Sigmoid colon (tissue), 7 donors: ENCODE data around the gene TMEM258. TPM values are rescaled to one million over a fixed set of nuclear protein-coding genes. Genes with fewer than 3 reads are reported as not detected.

Experiments
- DNase-seq: peaks from one replicate; pipeline ENCODE4 v3.0.0-alpha.2; 2019
- H3K27ac ChIP-seq, 4 donors: fragments of 200-600 bp; sonication (generic); one replicate each; pipeline ENCODE4 v1.5.1; 2016 to 2019; ENCODE audit warnings: mild to moderate bottlenecking in 1 of 4
- H3K27me3 ChIP-seq, 3 donors: fragments of 200-600 bp; sonication (generic); one replicate each; pipeline ENCODE4 v1.5.1; 2019; ENCODE audit warnings: mild to moderate bottlenecking in 1 of 3
- H3K36me3 ChIP-seq, 4 donors: fragments of 200-600 bp; sonication (generic); one replicate each; pipeline ENCODE4 v1.5.1; 2016 to 2019
- H3K4me1 ChIP-seq, 4 donors: fragments of 200-600 bp; sonication (generic); one replicate each; pipeline ENCODE4 v1.5.1; 2017 to 2019
- H3K4me3 ChIP-seq, 4 donors: fragments of 200-600 bp; sonication (generic); one replicate each; pipeline ENCODE4 v1.5.1; 2017 to 2019; ENCODE audit warnings: mild to moderate bottlenecking in 2 of 4, moderate library complexity in 1 of 4
- H3K9me3 ChIP-seq, 4 donors: fragments of 200-600 bp in 3 of 4; sonication (generic) in 3 of 4; one replicate each; pipeline versions ENCODE4 v1.5.1 to v1.6.1; 2013 to 2019
- EP300 ChIP-seq, 4 donors: sonication (generic); formaldehyde crosslinking; IDR thresholded peaks; one replicate each; pipeline ENCODE4 v1.6.1; 2017; ENCODE audit warnings: antibody characterized with exemption in 4 of 4
- POLR2A ChIP-seq, 2 donors: fragments of 450-650 bp; IDR thresholded peaks; one replicate each; pipeline ENCODE4 v1.6.1; 2016; ENCODE audit warnings: antibody characterized with exemption in 2 of 2, mild to moderate bottlenecking in 2 of 2, moderate library complexity in 2 of 2
- POLR2AphosphoS5 ChIP-seq, 4 donors: sonication (generic); formaldehyde crosslinking; IDR thresholded peaks; one replicate each; pipeline ENCODE4 v1.6.1; 2017; ENCODE audit warnings: antibody characterized with exemption in 4 of 4
- WGBS, 2 donors: extraction: QIAGEN DNeasy Blood & Tissue Kit; methylation state at CpG; one replicate each; pipeline ENCODE4 v1.1.7; 2013; 5-methylcytosine and 5-hydroxymethylcytosine counted together
- intact Hi-C: fragments of 100-400 bp; cut with DNase I; formaldehyde crosslinking; loops from one replicate; pipeline ENCODE4 v1.15.1; 2023
- polyA plus RNA-seq, 3 donors: library from polyadenylated mRNA; stranded (reverse); fragments of 200-250 nt; gene quantifications; one replicate each; pipeline ENCODE4 v1.2.3, GENCODE V29; 2013
- total RNA-seq, 4 donors: library from RNA; depleted of rRNA; stranded (reverse); fragments of >200 nt; gene quantifications; one replicate each; pipeline ENCODE4 v1.1.0, GENCODE V29; 2016
- TF ChIP-seq, protein P1 (sequence below), 4 experiments: fragments of 450-650 bp in 3 of 4; fragments of 200-600 bp in 1 of 4; IDR thresholded peaks; one replicate each; pipeline ENCODE4 v1.5.1; 2016 to 2019; ENCODE audit warnings: antibody characterized with exemption in 4 of 4, mild to moderate bottlenecking in 3 of 4, moderate library complexity in 2 of 4
- donor health status: healthy with polysubstance abuse.
- donor health status: Bipolar disorder and iron deficiency.
- donor health status: healthy.

TMEM258 gene
- total and polyA plus RNA-seq, 7 donors: 39.9 to 224 (median 64.7) TPM

DNA sequence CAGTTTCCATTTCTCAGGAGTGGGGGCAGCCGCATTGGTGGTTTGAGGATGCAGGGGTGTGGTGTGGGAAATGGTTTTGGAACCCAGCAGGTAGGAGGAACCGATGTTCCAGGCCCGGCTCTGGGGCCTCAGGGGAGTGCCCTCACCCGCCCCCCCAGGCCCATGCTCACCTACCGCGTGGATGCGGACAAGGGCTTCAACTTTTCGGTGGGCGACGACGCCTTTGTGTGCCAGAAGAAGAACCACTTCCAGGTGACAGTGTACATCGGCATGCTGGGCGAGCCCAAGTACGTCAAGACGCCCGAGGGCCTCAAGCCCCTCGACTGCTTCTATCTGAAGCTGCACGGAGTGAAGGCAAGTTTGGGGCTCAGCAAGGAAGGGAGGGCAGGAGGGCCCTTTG lies 18.6 kb downstream of the TMEM258 start:
- intact Hi-C loops: no loop called here
- no peak for DNase-seq
- no peak for TF ChIP-seq POLR2A (IDR thresholded peaks at IDR 0.05)
- TF ChIP-seq, protein P1, sequence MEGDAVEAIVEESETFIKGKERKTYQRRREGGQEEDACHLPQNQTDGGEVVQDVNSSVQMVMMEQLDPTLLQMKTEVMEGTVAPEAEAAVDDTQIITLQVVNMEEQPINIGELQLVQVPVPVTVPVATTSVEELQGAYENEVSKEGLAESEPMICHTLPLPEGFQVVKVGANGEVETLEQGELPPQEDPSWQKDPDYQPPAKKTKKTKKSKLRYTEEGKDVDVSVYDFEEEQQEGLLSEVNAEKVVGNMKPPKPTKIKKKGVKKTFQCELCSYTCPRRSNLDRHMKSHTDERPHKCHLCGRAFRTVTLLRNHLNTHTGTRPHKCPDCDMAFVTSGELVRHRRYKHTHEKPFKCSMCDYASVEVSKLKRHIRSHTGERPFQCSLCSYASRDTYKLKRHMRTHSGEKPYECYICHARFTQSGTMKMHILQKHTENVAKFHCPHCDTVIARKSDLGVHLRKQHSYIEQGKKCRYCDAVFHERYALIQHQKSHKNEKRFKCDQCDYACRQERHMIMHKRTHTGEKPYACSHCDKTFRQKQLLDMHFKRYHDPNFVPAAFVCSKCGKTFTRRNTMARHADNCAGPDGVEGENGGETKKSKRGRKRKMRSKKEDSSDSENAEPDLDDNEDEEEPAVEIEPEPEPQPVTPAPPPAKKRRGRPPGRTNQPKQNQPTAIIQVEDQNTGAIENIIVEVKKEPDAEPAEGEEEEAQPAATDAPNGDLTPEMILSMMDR (IDR thresholded peaks at IDR 0.05): no peak
- TF ChIP-seq POLR2AphosphoS5 (IDR thresholded peaks at IDR 0.05): no peak
- Histone ChIP-seq H3K9me3 (no peaks in the 10 kb centered on the region), H3K27ac (no peak overlapping the region), H3K27me3 (peaks cover 0 to 19% (median 0%) of the 10 kb centered on the region in 3 donors), H3K4me1 (peaks cover 0 to 11% (median 9%) of the 10 kb centered on the region in 4 donors), H3K36me3 (no peaks in the 10 kb centered on the region), H3K4me3 (no peak overlapping the region)
- 92 to 93% methylated on average over 18 of the region's 18 CpGs for WGBS, 2 donors

DNA sequence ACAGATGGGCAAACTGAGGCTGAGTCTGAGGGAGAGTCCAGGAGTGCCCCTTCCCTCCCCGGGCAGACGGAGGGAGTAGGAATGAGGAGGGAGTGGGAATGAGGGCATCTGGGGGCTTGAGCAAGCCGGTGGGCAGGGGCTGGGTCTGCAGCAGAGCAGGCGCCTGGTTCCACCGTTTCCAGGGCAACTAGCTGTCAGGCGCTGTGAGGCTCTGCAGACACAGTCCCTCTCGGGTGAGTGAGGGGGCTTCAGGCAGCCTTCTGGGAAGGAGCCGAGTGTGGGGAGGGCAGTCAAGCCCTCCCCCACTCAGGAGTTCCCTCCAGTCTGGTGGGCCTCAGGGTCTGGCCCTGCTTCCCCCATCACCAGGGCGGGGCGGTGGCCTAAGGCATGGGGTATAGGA lies 19.0 kb downstream of the TMEM258 start:
- peaks cover 0 to 11% (median 9%) of the 10 kb centered on the region in 4 donors for H3K4me1 ChIP-seq
- intact Hi-C loops: no loop called here
- TF ChIP-seq EP300 (IDR thresholded peaks at IDR 0.05) (no peak), POLR2A (IDR thresholded peaks at IDR 0.05) (no peak), POLR2AphosphoS5 (IDR thresholded peaks at IDR 0.05) (no peak)
- TF ChIP-seq, protein P1 (IDR thresholded peaks at IDR 0.05): no peak
- H3K4me3 ChIP-seq: no peak overlapping the region
- H3K36me3 ChIP-seq: no peaks in the 10 kb centered on the region
- peaks cover 0 to 20% (median 0%) of the 10 kb centered on the region in 3 donors for H3K27me3 ChIP-seq
- 82 to 89% methylated on average over 10 of the region's 10 CpGs for WGBS, 2 donors
- H3K9me3 ChIP-seq: no peaks in the 10 kb centered on the region
- H3K27ac ChIP-seq: no peak overlapping the region
- DNase-seq: no peak

DNA sequence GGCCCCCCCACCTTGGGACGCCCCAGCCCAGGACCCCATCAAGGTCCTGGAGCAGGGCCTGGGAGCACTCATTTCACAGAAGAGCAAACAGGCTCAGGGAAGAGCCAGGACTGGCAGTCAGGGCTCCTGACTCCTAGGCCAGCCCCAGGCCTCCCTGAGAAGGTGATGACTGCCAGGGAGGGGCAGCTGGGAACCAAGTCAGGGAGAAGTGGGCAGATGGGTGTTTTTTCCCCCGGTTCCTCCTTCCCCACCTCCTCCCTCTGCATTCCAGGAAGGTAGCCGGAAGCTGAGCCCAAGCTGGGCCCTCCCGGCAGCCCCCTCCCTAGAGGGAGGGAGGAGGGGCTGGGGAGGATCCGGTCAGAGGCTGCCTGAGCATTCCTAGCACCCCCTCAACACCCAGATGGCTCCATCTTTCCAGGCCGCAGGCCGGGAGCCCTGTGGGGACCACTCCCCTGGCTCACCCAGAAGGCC lies 20.4 kb downstream of the TMEM258 start:
- H3K27me3 ChIP-seq: peaks cover 0 to 14% (median 0%) of the 10 kb centered on the region in 3 donors
- WGBS, 2 donors: 81% methylated on average over 7 of the region's 7 CpGs
- H3K36me3 ChIP-seq: no peaks in the 10 kb centered on the region
- no peak for TF ChIP-seq POLR2AphosphoS5 (IDR thresholded peaks at IDR 0.05)
- TF ChIP-seq, protein P1 (IDR thresholded peaks at IDR 0.05): no peak
- TF ChIP-seq EP300 (IDR thresholded peaks at IDR 0.05): no peak
- no peak for TF ChIP-seq POLR2A (IDR thresholded peaks at IDR 0.05)
- no peak overlapping the region for H3K4me3 ChIP-seq
- no peak overlapping the region for H3K27ac ChIP-seq
- intact Hi-C loops: no loop called here
- H3K9me3 ChIP-seq: no peaks in the 10 kb centered on the region
- peaks cover 0 to 3% (median 1%) of the 10 kb centered on the region in 4 donors for H3K4me1 ChIP-seq
- DNase-seq: no peak

GRCh38 chr11:61771195-61771894 lies 21.1 kb downstream of the TMEM258 start:
- intact Hi-C loops: no loop called here
- Histone ChIP-seq H3K36me3 (no peaks in the 10 kb centered on the region), H3K4me1 (no peaks in the 10 kb centered on the region), H3K27me3 (peaks cover 0 to 11% (median 0%) of the 10 kb centered on the region in 3 donors), H3K4me3 (no peak overlapping the region), H3K27ac (no peak overlapping the region), H3K9me3 (no peaks in the 10 kb centered on the region)
- no peak for DNase-seq
- TF ChIP-seq, protein P1 (IDR thresholded peaks at IDR 0.05): no peak
- TF ChIP-seq EP300 (IDR thresholded peaks at IDR 0.05) (no peak), POLR2A (IDR thresholded peaks at IDR 0.05) (no peak), POLR2AphosphoS5 (IDR thresholded peaks at IDR 0.05) (no peak)
- 90 to 92% methylated on average over 15 of the region's 15 CpGs for WGBS, 2 donors
